H1 (cell line): ENCODE measurements around the gene TUBB8. TPM values are rescaled to one million over a fixed set of nuclear protein-coding genes. Genes with fewer than 3 reads are reported as not detected.
"Not testable (repeated sequence)": the region's sequence is repeated elsewhere in the genome, so short reads cannot be mapped to it uniquely, and the experiment has no call there.

Experiments
- CTCF ChIA-PET: fragments of 300-600 bp; sonication (Branson Sonifier 250); formaldehyde crosslinking; loops from one replicate; lab custom pipeline; 2021; ENCODE audit not compliant: partially characterized antibody; lab: Charles Lee
- POLR2A ChIA-PET: fragments of 300-600 bp; sonication (Branson Sonifier 250); formaldehyde crosslinking; loops from one replicate; lab custom pipeline; 2021; ENCODE audit warnings: inconsistent platforms; ENCODE audit not compliant: partially characterized antibody; lab: Charles Lee
- DNase-seq, 2 experiments: peaks; one replicate each; pipeline versions ENCODE4 v3.0.0 to v3.0.0-alpha.2; 2010 to 2022; ENCODE audit warnings: low spot score in 2 of 2, low read depth in 1 of 2, mixed read lengths in 1 of 2
- FAIRE-seq: peaks from 2 replicates; lab custom pipeline; 2011; peaks lifted over from hg19 to GRCh38; lab: Jason Lieb, UNC
- H2AFZ ChIP-seq: 2 replicates; pipeline ENCODE4 v1.8.1; 2012; ENCODE audit warnings: low read length, inconsistent platforms
- H2AK5ac ChIP-seq: 2 replicates; pipeline ENCODE4 v1.6.1; 2013; ENCODE audit warnings: low read depth, low read length
- H2BK120ac ChIP-seq: replicated peaks from 2 replicates; pipeline ENCODE3; 2013; ENCODE audit warnings: low read depth, low read length, inconsistent platforms
- H2BK12ac ChIP-seq: 2 replicates; pipeline ENCODE4 v1.6.1; 2013; ENCODE audit warnings: low read depth, low read length
- H2BK15ac ChIP-seq: 2 replicates; pipeline ENCODE4 v1.6.1; 2013; ENCODE audit warnings: low read length
- H2BK20ac ChIP-seq: 2 replicates; pipeline ENCODE4 v1.6.1; 2013; ENCODE audit warnings: low read length
- H2BK5ac ChIP-seq: 2 replicates; pipeline ENCODE4 v1.6.1; 2013; ENCODE audit warnings: low read depth, low read length
- H3K14ac ChIP-seq: 2 replicates; pipeline ENCODE4 v1.6.1; 2013; ENCODE audit warnings: inconsistent platforms; ENCODE audit not compliant: insufficient read length
- H3K18ac ChIP-seq: 2 replicates; pipeline ENCODE4 v1.6.1; 2013; ENCODE audit warnings: low read length; ENCODE audit errors: extremely low read depth
- H3K23ac ChIP-seq: 2 replicates; pipeline ENCODE4 v1.6.1; 2013; ENCODE audit warnings: inconsistent platforms; ENCODE audit not compliant: insufficient read length
- H3K23me2 ChIP-seq: 2 replicates; pipeline ENCODE4 v1.6.1; 2013; ENCODE audit warnings: low read depth, low read length
- H3K27ac ChIP-seq: 2 replicates; pipeline ENCODE4 v1.6.1; 2011; ENCODE audit warnings: low read depth, low read length, inconsistent platforms
- H3K27me3 ChIP-seq, 4 experiments: replicated peaks in 1 of 4; 1 replicate in 1 of 4; 2 replicates in 3 of 4; pipeline versions ENCODE4 v1.6.1 to v1.8.1; 2011 to 2013; ENCODE audit warnings: low read length in 3 of 4, mild to moderate bottlenecking in 3 of 4, inconsistent platforms in 2 of 4, mixed read lengths in 2 of 4, moderate library complexity in 1 of 4; ENCODE audit not compliant: control insufficient read depth in 3 of 4, insufficient read depth in 3 of 4; ENCODE audit errors: extremely low read depth in 1 of 4
- H3K36me3 ChIP-seq, 4 experiments: 2 replicates each; pipeline versions ENCODE4 v1.6.1 to v1.8.1; 2011 to 2013; ENCODE audit warnings: mild to moderate bottlenecking in 4 of 4, low read length in 3 of 4, moderate library complexity in 2 of 4, control low read depth in 1 of 4, inconsistent platforms in 1 of 4; ENCODE audit not compliant: insufficient read depth in 4 of 4, control insufficient read depth in 2 of 4
- H3K4ac ChIP-seq: replicated peaks from 2 replicates; pipeline ENCODE3; 2013; ENCODE audit warnings: low read length, low read depth, mixed read lengths, inconsistent platforms; ENCODE audit not compliant: insufficient read length
- H3K4me1 ChIP-seq, 4 experiments: replicated peaks in 1 of 4; 1 replicate in 1 of 4; 2 replicates in 3 of 4; pipeline versions ENCODE4 v1.6.1 to v1.8.1; 2011 to 2013; ENCODE audit warnings: low read length in 3 of 4, inconsistent platforms in 2 of 4, mixed read lengths in 1 of 4; ENCODE audit not compliant: insufficient read depth in 4 of 4, control insufficient read depth in 3 of 4
- H3K4me2 ChIP-seq, 2 experiments: 2 replicates each; pipeline versions ENCODE4 v1.6.1 to v1.8.1; 2011 to 2013; ENCODE audit warnings: low read depth in 2 of 2, low read length in 2 of 2, control low read depth in 1 of 2, inconsistent platforms in 1 of 2, mild to moderate bottlenecking in 1 of 2; ENCODE audit not compliant: insufficient read depth in 1 of 2
- H3K4me3 ChIP-seq, 4 experiments: fragments of 200-600, 300-600 bp in 1 of 4; sonication (generic), shearing (Covaris generic), sonication (Bioruptor Twin) in 1 of 4; 2 replicates each; pipeline versions ENCODE4 v1.5.1 to v1.8.1; 2011 to 2016; ENCODE audit warnings: low read length in 4 of 4, low read depth in 3 of 4, control low read depth in 2 of 4, inconsistent platforms in 2 of 4, mild to moderate bottlenecking in 2 of 4, mixed read lengths in 1 of 4, moderate library complexity in 1 of 4; ENCODE audit not compliant: insufficient read depth in 2 of 4; ENCODE audit errors: extremely low read depth in 1 of 4
- H3K56ac ChIP-seq: replicated peaks from 2 replicates; pipeline ENCODE3; 2013; ENCODE audit warnings: low read depth, mild to moderate bottlenecking, mixed read lengths, low read length, inconsistent platforms; ENCODE audit not compliant: insufficient read length
- H3K79me1 ChIP-seq: 2 replicates; pipeline ENCODE4 v1.6.1; 2013; ENCODE audit warnings: low read depth, low read length, control low read depth
- H3K79me2 ChIP-seq, 2 experiments: 2 replicates each; pipeline versions ENCODE4 v1.6.1 to v1.8.1; 2012 to 2013; ENCODE audit warnings: low read length in 2 of 2, mild to moderate bottlenecking in 2 of 2, inconsistent platforms in 1 of 2; ENCODE audit not compliant: insufficient read depth in 2 of 2, control insufficient read depth in 1 of 2
- H3K9ac ChIP-seq, 4 experiments: replicated peaks in 1 of 4; 1 replicate in 1 of 4; 2 replicates in 3 of 4; pipeline versions ENCODE4 v1.6.1 to v1.8.1; 2011 to 2013; ENCODE audit warnings: low read depth in 3 of 4, low read length in 3 of 4, control low read depth in 2 of 4, mild to moderate bottlenecking in 2 of 4, moderate library complexity in 2 of 4, inconsistent platforms in 1 of 4; ENCODE audit errors: extremely low read depth in 1 of 4
- H3K9me3 ChIP-seq, 2 experiments: 2 replicates each; pipeline versions ENCODE4 v1.6.1 to v1.8.1; 2012 to 2013; ENCODE audit warnings: mild to moderate bottlenecking in 2 of 2, moderate library complexity in 2 of 2, control low read depth in 1 of 2, inconsistent platforms in 1 of 2, low read depth in 1 of 2, low read length in 1 of 2, mixed read lengths in 1 of 2; ENCODE audit not compliant: insufficient read depth in 2 of 2
- H4K20me1 ChIP-seq, 2 experiments: replicated peaks in 1 of 2; 2 replicates each; pipeline versions ENCODE3 to v1.8.1; 2011 to 2013; ENCODE audit warnings: inconsistent platforms in 2 of 2, low read length in 2 of 2, mild to moderate bottlenecking in 1 of 2; ENCODE audit not compliant: insufficient read depth in 2 of 2, control insufficient read depth in 1 of 2
- H4K5ac ChIP-seq: 2 replicates; pipeline ENCODE4 v1.6.1; 2013; ENCODE audit warnings: low read length, low read depth, mixed read lengths, inconsistent platforms; ENCODE audit not compliant: insufficient read length
- H4K8ac ChIP-seq: 2 replicates; pipeline ENCODE4 v1.8.0; 2013; ENCODE audit warnings: mild to moderate bottlenecking, moderate library complexity, low read length, inconsistent platforms; ENCODE audit not compliant: insufficient read depth; ENCODE audit errors: extremely low read depth
- H4K91ac ChIP-seq: replicated peaks from 2 replicates; pipeline ENCODE3; 2013; ENCODE audit warnings: low read length, mixed read lengths, inconsistent platforms; ENCODE audit not compliant: insufficient read length
- WGBS, 2 experiments: shearing (Covaris generic) in 1 of 2; methylation state at CpG; one replicate each; pipeline versions ENCODE4 v1.1.6 to v1.1.7; 2013 to 2015; ENCODE audit warnings: low lambda C conversion rate in 2 of 2, mixed read lengths in 2 of 2, inconsistent platforms in 1 of 2, low coverage in 1 of 2, missing lambda C conversion rate in 1 of 2; ENCODE audit not compliant: insufficient replicate concordance in 2 of 2, insufficient coverage in 1 of 2, insufficient read length in 1 of 2; ENCODE audit errors: extremely low coverage in 1 of 2, missing lambda C conversion rate in 1 of 2; 5-methylcytosine and 5-hydroxymethylcytosine counted together
- polyA plus RNA-seq, 7 experiments: library from polyadenylated mRNA; depleted of rRNA in 3 of 7; stranded (reverse) in 5 of 7; unstranded in 2 of 7; fragments of >200 nt in 5 of 7; fragments of 200-250 nt in 2 of 7; gene quantifications; 1 replicate in 5 of 7; 2 replicates in 1 of 7; 4 replicates in 1 of 7; pipeline versions ENCODE4 v1.2.1 to v1.2.3, GENCODE V29; 2011 to 2013; ENCODE audit warnings: missing spikeins in 2 of 7, mixed read lengths in 2 of 7
- total RNA-seq: library from RNA; stranded (reverse); fragmentation: NEBNext Ultra II Directional; extraction: Animal tissue kit (Norgen Biotek cat#: 25700); gene quantifications from 2 replicates; pipeline ENCODE4 v1.2.1, GENCODE V29; 2021

The TUBB8 gene
- total and polyA plus RNA-seq, 2 of the 8 experiments (the other 6 are each of a cell fraction or from before 2014, with no cell fraction given): 1.4 to 1.5 TPM

DNA sequence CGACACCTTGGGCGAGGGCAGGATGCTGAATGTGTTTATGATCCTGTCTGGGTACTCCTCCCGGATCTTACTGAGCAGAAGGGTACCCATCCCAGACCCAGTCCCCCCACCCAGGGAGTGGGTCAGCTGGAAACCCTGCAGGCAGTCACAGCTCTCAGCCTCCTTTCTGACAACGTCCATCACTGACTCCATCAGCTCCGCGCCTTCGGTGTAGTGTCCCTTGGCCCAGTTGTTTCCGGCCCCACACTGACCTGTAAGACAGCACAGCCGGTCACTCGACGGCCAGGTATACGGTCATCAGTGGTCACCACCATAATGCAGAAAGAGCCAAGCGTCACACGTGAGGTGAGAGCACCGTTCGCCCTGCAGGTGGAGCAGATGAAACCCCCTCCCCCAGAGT lies 1.2 kb downstream of the TUBB8 start:
- WGBS, 2 experiments: 81% methylated on average over 14 of the region's 16 CpGs; no CpG with 5 or more reads in 1 of the 2 experiments
- POLR2A ChIA-PET: not testable (repeated sequence)

DNA sequence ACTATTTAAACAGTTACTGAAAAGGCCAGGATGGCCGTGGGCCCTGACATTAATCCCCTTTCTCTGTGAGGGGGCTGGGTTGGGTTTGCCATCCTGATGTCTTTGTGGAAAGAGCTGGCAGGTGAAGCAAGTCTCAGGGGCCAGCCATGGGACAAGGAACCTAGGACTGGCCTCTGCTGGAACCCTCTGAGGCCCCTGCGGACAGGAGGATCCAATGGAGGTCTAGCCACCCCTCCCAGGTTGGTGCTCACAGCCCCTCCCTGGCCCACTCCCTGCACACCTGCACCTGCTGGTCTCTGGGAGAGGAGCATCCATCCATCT lies 35.8 kb downstream of the TUBB8 start:
- WGBS, 2 experiments: 75% methylated on average over 1 of the region's 2 CpGs; no CpG with 5 or more reads in 1 of the 2 experiments

More for the DNA sequence above, 1.2 kb downstream of the TUBB8 start:
- not testable (repeated sequence) for H4K20me1 ChIP-seq, H3K23me2 ChIP-seq, H3K4ac ChIP-seq, H2BK12ac ChIP-seq, H3K4me2 ChIP-seq, H3K14ac ChIP-seq, H2AK5ac ChIP-seq, H3K23ac ChIP-seq, H4K8ac ChIP-seq, H3K36me3 ChIP-seq, H4K91ac ChIP-seq, H3K9me3 ChIP-seq, H2BK5ac ChIP-seq, H3K79me1 ChIP-seq, H2BK15ac ChIP-seq, H2BK20ac ChIP-seq, H3K79me2 ChIP-seq, H2BK120ac ChIP-seq, H3K18ac ChIP-seq, H3K27ac ChIP-seq, H3K4me1 ChIP-seq, FAIRE-seq, H3K56ac ChIP-seq, DNase-seq, H4K5ac ChIP-seq, H2AFZ ChIP-seq, H3K4me3 ChIP-seq, H3K27me3 ChIP-seq, H3K9ac ChIP-seq
- CTCF ChIA-PET: interaction anchor here (0.6 kb wide), 1 partner anchor 24 kb away, joined by 3 read pairs; no protein-coding TSS in a partner anchor

More for the DNA sequence above, 35.8 kb downstream of the TUBB8 start:
- H3K9me3 ChIP-seq, H2BK12ac ChIP-seq, H2AFZ ChIP-seq, POLR2A ChIA-PET, H3K79me1 ChIP-seq, H3K4ac ChIP-seq, DNase-seq, H3K4me3 ChIP-seq, H3K9ac ChIP-seq, FAIRE-seq, H2BK20ac ChIP-seq, H2AK5ac ChIP-seq, H4K91ac ChIP-seq, H3K36me3 ChIP-seq, H4K20me1 ChIP-seq, H3K79me2 ChIP-seq, H3K27me3 ChIP-seq, H3K4me1 ChIP-seq, H3K14ac ChIP-seq, H2BK5ac ChIP-seq, H3K18ac ChIP-seq, H3K23me2 ChIP-seq, H3K23ac ChIP-seq, H3K56ac ChIP-seq, H4K8ac ChIP-seq, H2BK120ac ChIP-seq, H3K4me2 ChIP-seq, CTCF ChIA-PET, H4K5ac ChIP-seq, H3K27ac ChIP-seq, H2BK15ac ChIP-seq: not testable (repeated sequence)
